ENCODE data around the gene TMEM270.

DNA sequence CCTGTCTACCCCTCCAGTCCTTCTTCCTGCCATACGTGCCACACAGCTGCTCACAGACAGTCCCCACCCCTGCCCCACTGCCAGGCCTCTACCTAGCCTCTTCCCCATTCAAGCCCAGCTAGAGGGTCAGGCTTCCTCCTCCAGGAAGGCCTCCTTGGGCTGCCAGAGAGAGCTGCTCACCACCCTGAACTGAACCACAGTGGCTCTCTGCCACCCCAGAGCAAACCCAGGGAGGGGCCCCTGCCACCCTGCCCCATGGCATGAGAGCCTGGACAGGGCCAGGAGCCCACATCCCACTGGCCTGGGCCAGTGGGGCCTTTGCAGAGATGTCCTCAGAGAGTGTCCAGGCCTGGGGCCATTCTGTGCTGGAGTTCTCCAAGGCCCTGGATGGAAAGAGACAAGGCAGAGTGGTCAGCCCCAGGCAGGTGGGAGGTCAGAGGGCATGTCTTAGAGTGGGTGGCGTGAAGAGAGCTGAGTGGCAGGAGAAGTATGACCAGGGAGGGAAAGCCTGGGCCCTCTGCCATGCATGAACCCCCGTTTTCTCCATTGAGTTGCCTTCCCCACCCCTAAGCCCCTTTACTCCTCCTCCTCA is 40.4 kb downstream of the TMEM270 start:
- TF ChIP-seq POLR2A (IDR thresholded peaks at IDR 0.05): no peak
- no peak for TF ChIP-seq CTCF (IDR thresholded peaks at IDR 0.05)
